GM12892 (cell line): ENCODE results near the gene WDR62.

Experiments
- POLR2A ChIP-seq: IDR thresholded peaks from 2 replicates; pipeline ENCODE4 v1.6.1; 2011; ENCODE audit warnings: low read depth, low read length, control low read depth
- POLR2AphosphoS5 ChIP-seq: IDR thresholded peaks from 2 replicates; pipeline ENCODE4 v1.6.1; 2011; ENCODE audit warnings: low read depth, low read length, control low read depth

DNA sequence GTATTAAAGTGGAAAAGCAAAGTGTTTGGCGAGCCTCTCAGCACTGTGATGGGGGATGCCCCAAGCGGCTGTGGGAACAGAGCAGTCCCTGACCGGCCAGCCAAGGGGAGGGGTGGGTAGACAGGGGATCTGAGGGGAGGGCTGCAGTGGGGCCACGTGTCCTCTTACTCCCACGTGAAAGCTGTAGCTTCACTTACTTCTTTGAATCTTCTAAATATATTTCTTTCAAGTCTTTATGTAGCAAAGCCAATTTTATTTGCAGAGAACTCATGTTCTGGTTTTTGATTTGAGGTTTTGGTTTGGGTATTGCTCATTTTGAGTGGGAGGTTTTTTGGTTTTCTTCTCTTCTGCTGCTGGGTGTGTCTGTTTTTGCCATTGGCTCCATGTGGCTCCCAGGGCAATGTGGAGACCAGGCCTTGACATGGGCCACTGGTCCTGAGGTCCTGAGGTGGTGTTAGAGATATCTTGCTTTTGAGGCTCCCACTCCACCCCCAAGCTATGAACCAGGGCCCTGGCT is 38.5 kb downstream of the WDR62 start:
- TF ChIP-seq POLR2AphosphoS5, result no peak
- no peak for TF ChIP-seq POLR2A
